ENCODE measurements around the gene KRTAP5-3.

KRTAP5-3 gene

DNA sequence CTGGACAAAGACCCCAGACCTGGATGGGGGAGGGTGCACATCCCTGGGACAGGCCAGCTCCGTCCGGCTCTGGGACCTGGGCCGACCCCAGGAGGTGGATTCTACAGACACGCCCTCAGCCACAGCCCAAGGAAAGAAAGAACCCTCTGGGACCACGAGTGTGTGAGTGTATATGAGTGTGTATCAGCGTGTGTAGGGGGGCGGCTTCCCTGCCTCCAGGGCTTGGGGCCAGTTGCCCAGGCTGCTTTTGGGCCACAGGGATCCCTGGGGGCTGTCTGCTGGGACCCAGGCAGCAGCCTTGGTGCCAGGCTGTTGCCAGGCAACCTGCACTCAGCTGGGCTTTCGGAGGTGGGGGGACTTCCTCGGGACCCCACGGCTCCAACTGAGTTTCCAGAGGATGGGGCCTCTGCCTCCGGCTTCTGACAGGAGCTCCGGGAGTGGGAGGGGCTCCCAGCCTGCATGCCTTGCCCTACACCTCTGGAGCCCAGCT is 45.1 kb downstream of the KRTAP5-3 start:
- DNase-seq, result no peak

GRCh38 chr11:1562469-1563148 is 45.7 kb downstream of the KRTAP5-3 start:
- DNase-seq, result no peak

DNA sequence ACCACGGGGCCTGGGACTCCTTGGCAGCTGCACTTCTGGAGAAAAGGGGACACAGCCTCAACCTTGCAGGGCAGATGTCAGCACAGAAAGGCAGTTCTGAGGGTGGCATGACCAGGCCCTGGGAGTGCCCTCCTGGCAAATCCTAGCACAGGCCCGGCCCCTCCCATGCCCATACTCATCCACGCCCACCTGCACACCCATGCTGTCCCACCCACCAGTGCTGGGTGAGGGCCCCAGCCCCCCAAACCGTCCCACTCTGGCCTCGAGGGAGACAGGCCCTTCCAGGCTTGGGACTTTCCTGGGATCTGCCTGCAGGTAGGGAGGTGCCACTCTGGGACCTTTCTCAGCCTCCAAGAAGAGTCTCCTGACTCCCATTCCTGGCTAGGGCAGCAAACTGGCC is 46.3 kb downstream of the KRTAP5-3 start:
- no peak for DNase-seq

GRCh38 chr11:1561266-1561665 is 47.0 kb downstream of the KRTAP5-3 start:
- DNase-seq, result no peak

GRCh38 chr11:1560649-1561251 is 47.5 kb downstream of the KRTAP5-3 start:
- no peak for DNase-seq

- no peak for DNase-seq
These were observed 48.1 kb downstream of the KRTAP5-3 start for GRCh38 chr11:1560002-1560648.

DNA sequence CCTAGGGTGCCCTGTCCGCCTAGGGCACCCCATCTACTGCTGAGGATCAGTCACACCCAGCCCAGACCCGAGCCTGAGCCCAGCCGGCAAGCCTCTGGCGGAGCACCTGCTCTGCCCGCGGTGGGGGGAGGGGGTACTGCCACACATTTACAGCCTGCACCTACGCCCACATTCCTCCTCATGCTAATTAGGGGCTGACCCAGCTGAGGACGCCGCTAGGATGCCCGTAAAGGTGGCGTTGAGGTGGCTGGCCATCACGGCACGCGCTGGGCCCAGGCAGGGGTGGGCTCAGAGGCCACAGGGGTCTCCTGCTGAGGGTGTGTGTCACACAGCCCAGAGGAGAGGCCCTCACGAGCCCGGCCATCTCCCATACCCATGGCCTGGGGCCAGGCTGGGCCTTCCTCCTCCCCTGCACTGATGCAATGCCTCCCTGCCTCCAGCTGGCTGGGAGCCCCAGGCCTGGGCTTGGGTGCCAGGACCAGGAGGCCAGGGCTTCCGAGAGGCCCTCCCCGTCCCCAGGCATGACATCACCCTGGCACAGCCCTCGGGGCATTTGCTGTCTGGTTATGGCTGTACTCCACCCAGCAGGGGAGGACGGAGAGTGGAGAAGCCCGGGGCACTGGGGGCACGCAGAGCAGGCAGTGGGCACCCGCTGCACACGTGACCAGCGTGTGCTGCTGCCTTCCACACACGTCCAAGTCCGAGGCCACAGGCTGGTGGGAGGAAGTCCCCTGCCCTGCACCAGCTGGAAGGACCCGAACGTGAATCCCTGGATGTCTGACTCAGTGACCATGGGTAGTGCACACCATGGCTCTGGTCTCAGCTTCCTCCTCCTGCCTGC is 48.9 kb downstream of the KRTAP5-3 start:
- no peak for DNase-seq

GRCh38 chr11:1558775-1559110 is 49.5 kb downstream of the KRTAP5-3 start:
- no peak for DNase-seq

DNA sequence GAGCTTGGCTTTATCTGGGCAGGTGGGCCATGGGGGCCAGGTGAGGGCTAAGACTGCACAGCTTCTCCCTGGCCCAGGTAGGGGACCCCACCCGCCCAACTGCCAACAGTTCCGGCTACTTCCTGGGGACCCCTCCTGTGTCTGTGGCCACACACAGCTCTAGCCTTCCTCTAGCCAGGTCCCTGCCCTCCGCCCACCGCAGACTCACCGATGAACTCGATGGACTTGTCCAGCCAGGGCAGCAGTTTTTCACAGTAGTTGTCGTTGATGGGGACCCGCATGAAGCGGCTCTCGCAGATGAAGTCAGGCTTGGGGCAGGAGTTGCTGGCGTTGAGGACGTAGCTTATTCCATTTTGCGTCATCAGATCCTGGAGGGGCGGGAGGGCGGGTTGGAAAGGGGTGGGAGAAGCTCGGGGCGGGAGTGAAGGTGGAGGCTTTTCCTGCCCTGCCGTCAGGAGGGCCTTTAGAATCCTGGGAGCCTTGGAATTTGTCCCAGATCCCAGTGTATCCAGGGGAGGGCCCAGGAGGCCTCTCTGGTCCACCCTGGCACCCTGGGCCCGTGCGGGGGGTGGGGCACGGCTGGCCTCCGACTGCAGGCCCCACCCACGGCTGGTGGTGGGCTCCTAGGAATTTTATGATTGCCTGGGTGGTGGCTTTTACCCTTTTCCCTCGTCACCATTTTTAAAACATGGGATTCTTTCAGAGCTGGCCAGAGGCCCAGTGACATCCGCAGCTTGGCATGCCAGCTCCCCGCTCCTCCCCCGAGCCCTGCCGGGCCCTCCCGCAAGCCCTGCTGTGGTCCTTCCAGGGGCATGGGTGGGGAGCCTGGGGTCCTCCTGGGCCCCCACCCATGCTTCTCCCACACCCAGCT is 50.1 kb downstream of the KRTAP5-3 start:
- no peak for DNase-seq
